Measurements from ENCODE around the gene EEPD1.
"Not testable (repeated sequence)": the region's sequence is repeated elsewhere in the genome, so short reads cannot be mapped to it uniquely, and the experiment has no call there.

EEPD1 gene

GRCh38 chr7:36249091-36249490 is 96.0 kb downstream of the EEPD1 start:
- no peak for DNase-seq (ENCODE audit: low read depth in 2 of 2, low spot score in 1 of 2)

GRCh38 chr7:36253699-36254098 is 100.6 kb downstream of the EEPD1 start:
- no peak for DNase-seq (ENCODE audit: low read depth in 2 of 2, low spot score in 1 of 2)

GRCh38 chr7:36258510-36259259 is 105.6 kb downstream of the EEPD1 start:
- not testable (repeated sequence) for DNase-seq (ENCODE audit: low read depth in 2 of 2, low spot score in 1 of 2)

- DNase-seq (ENCODE audit: low read depth in 2 of 2, low spot score in 1 of 2): no peak
Observed at GRCh38 chr7:36260481-36260880, 107.4 kb downstream of the EEPD1 start.

GRCh38 chr7:36261019-36261754 is 108.1 kb downstream of the EEPD1 start:
- no peak for DNase-seq (ENCODE audit: low read depth in 2 of 2, low spot score in 1 of 2)

GRCh38 chr7:36262309-36263094 is 109.4 kb downstream of the EEPD1 start:
- DNase-seq (ENCODE audit: low read depth in 2 of 2, low spot score in 1 of 2): no peak

- DNase-seq (ENCODE audit: low read depth in 2 of 2, low spot score in 1 of 2): no peak
Observed at GRCh38 chr7:36263095-36263484, 110.0 kb downstream of the EEPD1 start.

GRCh38 chr7:36264123-36264801 is 111.2 kb downstream of the EEPD1 start:
- DNase-seq (ENCODE audit: low read depth in 2 of 2, low spot score in 1 of 2): no peak

GRCh38 chr7:36264913-36265516 is 112.0 kb downstream of the EEPD1 start:
- no peak for DNase-seq (ENCODE audit: low read depth in 2 of 2, low spot score in 1 of 2)

- DNase-seq (ENCODE audit: low read depth in 2 of 2, low spot score in 1 of 2): no peak
Observed at GRCh38 chr7:36265680-36266079, 112.6 kb downstream of the EEPD1 start.

- no peak for DNase-seq (ENCODE audit: low read depth in 2 of 2, low spot score in 1 of 2)
Observed at GRCh38 chr7:36266190-36266589, 113.1 kb downstream of the EEPD1 start.

- no peak for DNase-seq (ENCODE audit: low read depth in 2 of 2, low spot score in 1 of 2)
Observed at GRCh38 chr7:36266683-36267082, 113.6 kb downstream of the EEPD1 start.

GRCh38 chr7:36272211-36272566 is 119.1 kb downstream of the EEPD1 start:
- no peak for DNase-seq (ENCODE audit: low read depth in 2 of 2, low spot score in 1 of 2)

- no peak for DNase-seq (ENCODE audit: low read depth in 2 of 2, low spot score in 1 of 2)
Observed at GRCh38 chr7:36272567-36273269, 119.7 kb downstream of the EEPD1 start.

- no peak for DNase-seq (ENCODE audit: low read depth in 2 of 2, low spot score in 1 of 2)
Observed at GRCh38 chr7:36273836-36274235, 120.8 kb downstream of the EEPD1 start.

GRCh38 chr7:36275735-36276284 is 122.8 kb downstream of the EEPD1 start:
- no peak for DNase-seq (ENCODE audit: low read depth in 2 of 2, low spot score in 1 of 2)

- no peak for DNase-seq (ENCODE audit: low read depth in 2 of 2, low spot score in 1 of 2)
Observed at GRCh38 chr7:36276428-36277248, 123.6 kb downstream of the EEPD1 start.

- DNase-seq (ENCODE audit: low read depth in 2 of 2, low spot score in 1 of 2): no peak
Observed at GRCh38 chr7:36277249-36277542, 124.1 kb downstream of the EEPD1 start.

- DNase-seq (ENCODE audit: low read depth in 2 of 2, low spot score in 1 of 2): no peak
Observed at GRCh38 chr7:36278069-36278619, 125.1 kb downstream of the EEPD1 start.

Measured in stimulated activated CD8-positive, alpha-beta memory T cell treated with anti-CD3 and anti-CD28 coated beads, Interleukin-4, amount 100 ng/mL, for 4 hours (primary cell).